Measurements from ENCODE around the gene CMSS1.

Gene CMSS1

DNA sequence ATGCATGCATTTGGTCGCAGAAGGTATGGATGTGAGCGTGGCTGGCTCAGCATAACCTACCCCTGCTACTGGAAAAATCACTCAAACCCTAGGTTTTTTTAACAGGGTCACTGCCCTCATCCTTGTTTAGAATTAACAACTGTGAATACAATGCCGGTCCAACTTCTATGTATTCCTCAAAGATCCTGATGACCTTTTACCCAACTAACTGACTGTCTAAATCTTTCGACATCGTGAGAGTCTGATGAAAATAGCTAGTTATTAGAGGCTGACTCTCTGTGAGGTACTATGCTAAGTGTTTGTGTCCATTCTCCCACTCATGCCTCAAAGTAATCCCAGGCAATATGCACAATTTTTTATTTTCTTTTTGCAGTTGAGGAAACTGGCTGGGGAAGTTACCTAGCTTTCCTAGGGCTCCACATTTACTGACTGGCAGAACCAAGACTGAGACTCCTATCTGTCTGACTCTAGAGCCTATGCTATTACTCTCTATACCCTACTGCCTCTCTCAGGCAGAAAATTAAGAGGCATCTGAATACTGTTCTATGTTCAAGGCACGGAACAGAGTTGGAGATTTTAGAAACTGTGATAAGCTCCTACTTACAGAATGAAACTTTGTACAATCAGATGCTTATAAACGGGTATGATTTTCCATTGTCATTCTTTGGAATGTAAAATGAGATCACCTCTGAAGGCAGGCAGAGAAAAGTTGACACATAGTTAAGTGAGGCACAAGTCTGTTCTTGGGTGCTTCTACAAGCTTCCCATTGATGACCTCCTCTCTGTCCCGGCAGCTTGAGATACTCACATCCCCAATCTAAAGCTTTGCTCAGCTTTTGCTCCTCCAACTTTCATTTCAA is 240.3 kb downstream of the CMSS1 start:
- no peak overlapping the region for H2AFZ ChIP-seq (ENCODE audit: insufficient read depth, low read length, poor library complexity)
- H2BK12ac ChIP-seq (ENCODE audit: low read length): no peak overlapping the region
- H4K12ac ChIP-seq (ENCODE audit: low read depth, low read length): no peak overlapping the region
- no peaks in the 10 kb centered on the region for H3K79me2 ChIP-seq (ENCODE audit: control insufficient read depth, insufficient read depth, low read length, poor library complexity)
- no peaks in the 10 kb centered on the region for H3K9me3 ChIP-seq (ENCODE audit: insufficient read depth, low read depth, low read length)
- H3K4me1 ChIP-seq (ENCODE audit: control insufficient read depth in 1 of 2, insufficient read depth in 2 of 2, low read length in 2 of 2): no peaks in the 10 kb centered on the region
- H4K91ac ChIP-seq (ENCODE audit: low read depth, low read length): no peak overlapping the region
- no peak for DNase-seq
- H3K18ac ChIP-seq (ENCODE audit: low read length): no peak overlapping the region
- no peak overlapping the region for H2BK120ac ChIP-seq (ENCODE audit: insufficient read depth, low read length, poor library complexity)
- no peak overlapping the region for H3K23ac ChIP-seq (ENCODE audit: low read length)
- no CpG with 5 or more reads among the region's 8 CpGs for WGBS (ENCODE audit: extremely low coverage, insufficient coverage, insufficient read length)
- no peak overlapping the region for H3K4me2 ChIP-seq (ENCODE audit: low read length)
- no peak overlapping the region for H2BK5ac ChIP-seq (ENCODE audit: low read depth, low read length, poor library complexity)
- no peak overlapping the region for H4K8ac ChIP-seq (ENCODE audit: low read depth, low read length)
- H3K27ac ChIP-seq (ENCODE audit: low read depth, low read length): no peak overlapping the region
- H3K14ac ChIP-seq (ENCODE audit: low read length): no peak overlapping the region
- peaks cover 0 to 2% of the 10 kb centered on the region in 2 experiments for H3K36me3 ChIP-seq (ENCODE audit: control insufficient read depth in 1 of 2, insufficient read depth in 2 of 2, low read length in 2 of 2)
- no peak overlapping the region for H3K4ac ChIP-seq (ENCODE audit: low read depth, low read length)
- H3K4me3 ChIP-seq (ENCODE audit: low read depth, low read length): no peak overlapping the region
- H3K27me3 ChIP-seq (ENCODE audit: insufficient read depth, low read length): no peaks in the 10 kb centered on the region
- H3K79me1 ChIP-seq (ENCODE audit: low read length): no peaks in the 10 kb centered on the region
- H3K9ac ChIP-seq (ENCODE audit: low read length): no peak overlapping the region
- no peak overlapping the region for H2AK5ac ChIP-seq (ENCODE audit: low read length)

DNA sequence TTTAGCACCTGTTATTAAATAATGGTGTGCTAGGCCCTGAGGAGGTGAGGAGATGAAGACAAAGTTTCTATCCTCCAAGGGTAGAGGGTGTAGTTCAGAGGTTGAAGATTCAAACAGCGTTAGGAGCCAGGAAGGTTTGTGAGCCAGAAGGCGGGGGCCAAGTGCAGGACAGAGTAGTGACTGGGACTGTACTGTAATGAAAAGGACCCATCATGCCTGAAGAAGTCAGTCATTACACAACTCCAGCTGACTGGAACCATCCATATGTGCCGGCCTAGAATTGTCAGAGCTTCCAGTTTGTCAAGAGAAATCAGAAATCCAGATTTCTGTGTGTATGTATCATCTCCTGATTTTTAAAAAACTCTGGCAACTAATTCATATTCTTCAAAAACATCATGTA is 241.8 kb downstream of the CMSS1 start:
- Histone ChIP-seq H2AFZ (ENCODE audit: insufficient read depth, low read length, poor library complexity) (no peak overlapping the region), H3K14ac (ENCODE audit: low read length) (no peak overlapping the region), H4K12ac (ENCODE audit: low read depth, low read length) (no peak overlapping the region), H3K9ac (ENCODE audit: low read length) (no peak overlapping the region), H3K4ac (ENCODE audit: low read depth, low read length) (no peak overlapping the region), H2BK120ac (ENCODE audit: insufficient read depth, low read length, poor library complexity) (no peak overlapping the region), H4K91ac (ENCODE audit: low read depth, low read length) (no peak overlapping the region), H4K8ac (ENCODE audit: low read depth, low read length) (no peak overlapping the region), H2BK5ac (ENCODE audit: low read depth, low read length, poor library complexity) (no peak overlapping the region), H3K9me3 (ENCODE audit: insufficient read depth, low read depth, low read length) (no peaks in the 10 kb centered on the region), H3K4me3 (ENCODE audit: low read depth, low read length) (no peak overlapping the region), H3K18ac (ENCODE audit: low read length) (no peak overlapping the region), H3K36me3 (ENCODE audit: control insufficient read depth in 1 of 2, insufficient read depth in 2 of 2, low read length in 2 of 2) (no peaks in the 10 kb centered on the region), H2BK12ac (ENCODE audit: low read length) (no peak overlapping the region), H3K23ac (ENCODE audit: low read length) (no peak overlapping the region), H3K79me2 (ENCODE audit: control insufficient read depth, insufficient read depth, low read length, poor library complexity) (no peaks in the 10 kb centered on the region), H3K79me1 (ENCODE audit: low read length) (no peaks in the 10 kb centered on the region), H3K27ac (ENCODE audit: low read depth, low read length) (no peak overlapping the region), H3K4me2 (ENCODE audit: low read length) (no peak overlapping the region), H2AK5ac (ENCODE audit: low read length) (no peak overlapping the region), H3K4me1 (ENCODE audit: control insufficient read depth in 1 of 2, insufficient read depth in 2 of 2, low read length in 2 of 2) (no peaks in the 10 kb centered on the region), H3K27me3 (ENCODE audit: insufficient read depth, low read length) (no peaks in the 10 kb centered on the region)
- WGBS (ENCODE audit: extremely low coverage, insufficient coverage, insufficient read length): no CpG with 5 or more reads among the region's 3 CpGs
- DNase-seq: no peak

DNA sequence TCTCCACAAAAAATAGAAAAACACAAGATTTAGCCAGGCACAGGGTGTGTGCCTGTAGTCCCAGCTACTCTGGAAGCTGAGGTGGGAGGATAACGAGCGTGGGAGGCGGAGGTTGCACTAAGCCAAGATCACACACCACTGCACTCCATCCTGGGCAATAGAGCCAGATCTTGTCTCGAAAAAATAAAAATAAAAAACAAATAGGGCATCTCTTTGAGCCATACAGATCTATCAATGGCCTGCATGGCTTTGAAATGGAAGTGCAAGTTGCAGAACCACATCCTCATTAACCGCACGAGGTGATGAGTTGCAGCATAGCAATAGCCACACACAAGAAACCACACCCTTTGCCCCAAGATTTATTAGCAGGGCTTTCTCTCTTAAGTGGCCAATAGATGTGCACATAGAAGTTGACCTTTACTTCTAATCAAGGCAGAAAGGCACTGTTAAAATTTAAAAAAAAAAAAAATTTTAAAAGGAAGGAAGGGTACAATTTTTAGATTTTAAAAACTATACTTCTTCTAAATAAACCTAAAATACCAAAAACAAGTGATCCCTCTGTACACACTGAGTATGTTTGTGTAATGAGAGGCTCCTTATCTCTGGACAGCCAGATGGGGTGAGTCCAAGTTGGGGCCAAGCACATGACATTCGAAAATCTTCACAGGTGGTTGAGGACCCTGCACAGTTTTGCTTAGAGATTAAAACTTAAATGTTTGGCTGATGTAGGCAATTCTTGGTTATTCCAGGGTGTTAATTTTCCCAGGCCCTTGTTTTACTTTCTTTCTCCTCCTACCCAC is 243.2 kb downstream of the CMSS1 start:
- H3K18ac ChIP-seq (ENCODE audit: low read length): no peak overlapping the region
- no peak overlapping the region for H3K4me3 ChIP-seq (ENCODE audit: low read depth, low read length)
- H4K8ac ChIP-seq (ENCODE audit: low read depth, low read length): no peak overlapping the region
- H3K23ac ChIP-seq (ENCODE audit: low read length): no peak overlapping the region
- no peak overlapping the region for H2AFZ ChIP-seq (ENCODE audit: insufficient read depth, low read length, poor library complexity)
- no peak overlapping the region for H3K4ac ChIP-seq (ENCODE audit: low read depth, low read length)
- H3K27me3 ChIP-seq (ENCODE audit: insufficient read depth, low read length): no peaks in the 10 kb centered on the region
- H3K9ac ChIP-seq (ENCODE audit: low read length): no peak overlapping the region
- no peak overlapping the region for H3K27ac ChIP-seq (ENCODE audit: low read depth, low read length)
- H4K12ac ChIP-seq (ENCODE audit: low read depth, low read length): no peak overlapping the region
- H2BK12ac ChIP-seq (ENCODE audit: low read length): no peak overlapping the region
- no peaks in the 10 kb centered on the region for H3K9me3 ChIP-seq (ENCODE audit: insufficient read depth, low read depth, low read length)
- WGBS (ENCODE audit: extremely low coverage, insufficient coverage, insufficient read length): no CpG with 5 or more reads among the region's 7 CpGs
- DNase-seq: no peak
- H2BK5ac ChIP-seq (ENCODE audit: low read depth, low read length, poor library complexity): no peak overlapping the region
- no peak overlapping the region for H4K91ac ChIP-seq (ENCODE audit: low read depth, low read length)
- no peak overlapping the region for H2AK5ac ChIP-seq (ENCODE audit: low read length)
- no peaks in the 10 kb centered on the region for H3K4me1 ChIP-seq (ENCODE audit: control insufficient read depth in 1 of 2, insufficient read depth in 2 of 2, low read length in 2 of 2)
- H2BK120ac ChIP-seq (ENCODE audit: insufficient read depth, low read length, poor library complexity): no peak overlapping the region
- no peaks in the 10 kb centered on the region for H3K79me1 ChIP-seq (ENCODE audit: low read length)
- no peak overlapping the region for H3K4me2 ChIP-seq (ENCODE audit: low read length)
- H3K36me3 ChIP-seq (ENCODE audit: control insufficient read depth in 1 of 2, insufficient read depth in 2 of 2, low read length in 2 of 2): no peaks in the 10 kb centered on the region
- no peaks in the 10 kb centered on the region for H3K79me2 ChIP-seq (ENCODE audit: control insufficient read depth, insufficient read depth, low read length, poor library complexity)
- H3K14ac ChIP-seq (ENCODE audit: low read length): no peak overlapping the region

DNA sequence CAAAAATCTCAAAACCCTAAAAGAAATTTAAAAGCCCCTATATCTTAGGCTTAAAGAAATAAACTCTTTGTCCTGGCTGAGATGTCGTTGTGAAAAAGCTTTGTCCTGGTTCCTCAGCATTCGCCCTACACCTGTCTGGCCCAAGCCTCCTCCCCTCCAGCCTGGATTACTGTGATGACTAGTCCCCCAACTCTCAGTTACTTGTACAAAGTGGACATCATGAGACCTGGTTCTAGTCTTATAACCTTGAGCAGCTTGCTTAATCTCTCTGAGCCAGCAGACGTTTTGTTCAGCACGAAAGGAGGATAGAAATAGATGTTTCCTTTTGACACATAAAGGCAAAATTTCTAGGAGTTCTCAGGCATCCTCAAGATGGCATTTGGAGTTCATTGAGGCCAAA is 245.0 kb downstream of the CMSS1 start:
- H3K14ac ChIP-seq (ENCODE audit: low read length): no peak overlapping the region
- no peak overlapping the region for H3K18ac ChIP-seq (ENCODE audit: low read length)
- H2BK12ac ChIP-seq (ENCODE audit: low read length): no peak overlapping the region
- no peak overlapping the region for H2AFZ ChIP-seq (ENCODE audit: insufficient read depth, low read length, poor library complexity)
- H3K36me3 ChIP-seq (ENCODE audit: control insufficient read depth in 1 of 2, insufficient read depth in 2 of 2, low read length in 2 of 2): no peaks in the 10 kb centered on the region
- H4K8ac ChIP-seq (ENCODE audit: low read depth, low read length): no peak overlapping the region
- H4K91ac ChIP-seq (ENCODE audit: low read depth, low read length): no peak overlapping the region
- H2BK120ac ChIP-seq (ENCODE audit: insufficient read depth, low read length, poor library complexity): no peak overlapping the region
- no CpG with 5 or more reads among the region's 4 CpGs for WGBS (ENCODE audit: extremely low coverage, insufficient coverage, insufficient read length)
- H3K4me2 ChIP-seq (ENCODE audit: low read length): no peak overlapping the region
- no peak overlapping the region for H3K4ac ChIP-seq (ENCODE audit: low read depth, low read length)
- no peaks in the 10 kb centered on the region for H3K4me1 ChIP-seq (ENCODE audit: control insufficient read depth in 1 of 2, insufficient read depth in 2 of 2, low read length in 2 of 2)
- H3K79me2 ChIP-seq (ENCODE audit: control insufficient read depth, insufficient read depth, low read length, poor library complexity): no peaks in the 10 kb centered on the region
- H3K4me3 ChIP-seq (ENCODE audit: low read depth, low read length): no peak overlapping the region
- H3K27ac ChIP-seq (ENCODE audit: low read depth, low read length): no peak overlapping the region
- H3K9ac ChIP-seq (ENCODE audit: low read length): no peak overlapping the region
- H2AK5ac ChIP-seq (ENCODE audit: low read length): no peak overlapping the region
- no peaks in the 10 kb centered on the region for H3K79me1 ChIP-seq (ENCODE audit: low read length)
- H3K27me3 ChIP-seq (ENCODE audit: insufficient read depth, low read length): no peaks in the 10 kb centered on the region
- H4K12ac ChIP-seq (ENCODE audit: low read depth, low read length): no peak overlapping the region
- no peak for DNase-seq
- no peak overlapping the region for H3K23ac ChIP-seq (ENCODE audit: low read length)
- no peak overlapping the region for H2BK5ac ChIP-seq (ENCODE audit: low read depth, low read length, poor library complexity)
- H3K9me3 ChIP-seq (ENCODE audit: insufficient read depth, low read depth, low read length): no peaks in the 10 kb centered on the region
